NCI-H1436 (cell line): ENCODE data around the gene ASB16.
A peak's percentile ranks its signal among the peaks of the same experiment; 100 is the strongest.

ENCODE experiments used
- DNase-seq: peaks from one replicate; lab custom pipeline; 2025; lab: John Stamatoyannopoulos, UW

ASB16 gene

DNA sequence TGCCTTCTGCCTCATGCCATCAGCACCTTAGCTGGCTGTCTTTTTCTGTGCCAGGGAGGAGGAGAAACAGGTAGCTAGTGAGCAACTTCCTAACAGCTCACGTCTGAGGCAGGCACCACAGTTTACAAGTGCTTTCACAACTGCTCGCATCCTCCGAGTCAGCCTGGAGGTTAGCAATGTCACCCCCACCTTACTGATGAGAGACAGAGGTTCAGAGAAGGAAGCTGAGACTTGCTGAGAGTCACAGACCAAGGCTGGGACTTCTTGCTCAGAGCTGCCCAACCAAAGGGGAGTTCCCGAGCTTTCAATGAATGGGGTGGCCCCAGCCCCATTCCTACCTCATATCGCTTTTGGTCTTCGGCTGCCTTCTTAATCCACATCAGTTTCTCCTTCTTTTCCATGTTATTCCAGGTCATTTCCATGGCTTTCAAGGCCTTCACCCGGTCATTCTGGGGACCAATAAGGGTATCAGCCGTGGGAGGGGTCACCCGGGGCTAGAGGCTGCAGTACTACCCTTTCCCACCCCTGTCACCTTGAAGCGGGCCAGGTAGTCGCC is 39.4 kb downstream of the ASB16 start:
- no peak for DNase-seq

DNA sequence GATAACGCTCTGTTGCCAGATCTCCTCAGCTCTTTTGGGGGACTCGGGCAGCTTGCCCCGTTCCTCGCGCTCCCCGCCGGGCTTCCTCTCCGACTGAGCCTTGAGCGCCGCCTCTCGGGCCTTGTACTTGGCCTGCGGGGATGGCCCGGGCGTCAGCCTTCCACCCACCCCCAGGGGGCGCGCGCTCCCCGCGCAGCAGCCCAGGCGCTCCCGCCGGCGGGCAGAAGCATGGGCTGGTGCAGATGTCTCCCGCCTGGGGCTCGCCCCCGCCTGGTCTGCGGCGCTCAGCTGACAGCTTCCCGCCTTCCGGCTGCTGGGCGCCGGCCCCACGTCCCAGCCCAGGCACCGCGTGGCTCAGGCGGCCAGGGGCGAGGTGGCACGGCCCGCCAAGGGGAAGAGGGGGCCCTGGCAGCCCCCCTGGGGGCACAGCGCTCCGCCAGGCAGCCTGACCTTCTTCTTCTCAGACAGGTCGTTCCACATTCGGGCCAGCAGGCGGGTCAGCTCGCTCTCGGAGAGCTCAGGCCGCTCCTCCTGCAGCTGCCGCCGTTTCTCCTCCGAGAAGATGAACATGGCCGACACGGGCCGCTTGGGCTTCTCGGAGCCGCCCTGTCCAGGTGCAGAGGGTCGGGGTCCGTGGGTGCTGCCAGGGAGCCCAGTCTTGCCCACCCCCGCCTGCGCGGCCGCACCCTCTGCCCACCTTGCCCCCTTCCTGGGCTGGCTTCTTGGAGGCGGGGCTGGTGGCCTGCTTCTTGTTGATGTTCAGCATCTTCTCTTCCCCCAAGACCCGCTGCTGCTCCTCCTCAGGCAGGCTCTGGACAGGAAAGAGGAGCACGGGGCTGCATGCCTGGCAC is 40.1 kb downstream of the ASB16 start:
- DNase-seq, result peak; percentile 91

DNA sequence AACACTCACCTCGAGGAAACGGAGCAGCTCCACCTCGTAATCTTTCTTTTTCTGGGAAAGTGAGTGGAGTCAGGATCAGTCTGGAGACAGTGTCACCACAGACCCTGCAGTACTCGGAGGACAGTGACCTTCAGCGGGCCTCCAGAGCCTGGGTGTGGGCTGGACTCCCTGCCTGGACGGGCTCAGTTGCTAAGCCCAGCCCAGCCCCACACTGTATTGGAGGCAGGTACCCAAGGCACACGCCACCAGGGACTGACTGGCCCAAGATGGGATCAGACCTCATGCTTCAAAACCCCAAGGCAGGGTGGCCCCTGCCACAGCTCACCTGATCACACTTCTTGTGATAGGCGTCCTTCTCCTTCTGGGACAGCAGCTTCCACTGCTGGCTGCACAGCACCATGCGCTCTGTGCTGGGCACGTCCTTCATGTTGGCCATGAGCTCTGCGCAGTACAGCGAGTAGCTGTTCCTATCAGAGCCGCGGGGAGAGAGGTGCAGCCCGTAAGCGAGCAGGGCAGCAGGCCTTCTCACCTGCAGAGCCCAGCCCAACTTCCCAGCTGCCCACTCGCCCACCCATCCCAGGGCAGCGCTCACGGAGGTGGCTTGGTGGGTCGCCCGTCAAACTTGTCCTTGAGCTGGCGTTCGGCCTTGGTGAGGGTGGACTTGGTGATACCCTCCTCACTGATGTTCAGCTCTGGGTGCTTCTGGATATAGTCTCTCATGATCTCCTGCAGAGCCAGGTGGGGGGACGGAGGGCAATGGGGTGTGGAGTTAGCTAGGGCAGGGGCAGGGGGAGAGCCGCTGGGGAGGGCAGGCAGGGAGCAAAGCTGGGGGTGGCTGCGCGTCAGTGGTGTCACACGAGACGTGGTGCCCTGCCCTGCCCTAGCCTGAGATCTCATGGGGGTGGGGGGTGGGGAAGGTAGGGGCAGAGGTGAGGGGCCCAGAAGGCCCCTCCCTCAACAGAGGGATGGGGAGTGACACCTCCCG is 41.1 kb downstream of the ASB16 start:
- no peak for DNase-seq

DNA sequence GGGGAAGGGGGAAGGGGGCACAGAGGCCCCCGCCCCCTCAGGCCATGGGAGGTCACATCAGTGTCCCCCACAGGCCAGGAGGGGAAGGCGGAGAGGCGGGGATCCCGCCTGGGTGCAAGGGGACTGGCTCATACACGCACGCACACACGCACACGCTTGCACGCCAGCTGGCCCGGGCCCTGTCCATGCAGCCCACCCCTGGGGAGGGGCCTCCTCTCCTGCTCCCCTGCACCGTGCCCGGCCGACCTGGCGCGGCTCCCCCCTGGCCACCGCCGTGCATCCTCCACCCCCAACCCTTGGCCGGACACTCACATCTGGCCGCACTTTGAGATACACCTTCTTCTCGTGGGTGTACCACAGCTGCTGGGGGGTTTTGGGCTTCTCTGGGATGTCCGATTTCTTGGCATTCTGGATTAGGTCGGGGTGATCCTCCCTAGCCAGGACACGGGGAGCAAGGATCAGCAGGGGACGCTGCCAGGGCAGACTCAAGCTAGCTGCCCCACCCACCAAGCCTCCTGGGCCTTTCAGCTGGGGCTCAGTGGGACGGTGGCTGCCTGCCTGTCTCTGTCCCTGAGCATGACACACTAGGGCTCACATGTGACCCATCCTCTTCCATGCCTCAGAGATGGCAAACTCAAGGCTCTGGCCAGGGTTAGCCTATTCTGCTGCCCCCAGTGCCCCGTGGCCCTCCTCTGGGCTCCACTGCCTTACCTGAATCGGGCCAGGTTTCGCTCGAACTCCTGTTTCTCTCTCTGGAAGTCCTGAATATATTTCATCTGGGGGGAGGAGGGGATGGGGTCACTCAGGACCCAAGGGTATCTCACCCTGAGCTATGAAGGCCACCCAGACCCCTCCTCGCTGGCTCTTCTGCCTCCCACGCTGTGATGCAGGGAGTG is 42.3 kb downstream of the ASB16 start:
- no peak for DNase-seq

DNA sequence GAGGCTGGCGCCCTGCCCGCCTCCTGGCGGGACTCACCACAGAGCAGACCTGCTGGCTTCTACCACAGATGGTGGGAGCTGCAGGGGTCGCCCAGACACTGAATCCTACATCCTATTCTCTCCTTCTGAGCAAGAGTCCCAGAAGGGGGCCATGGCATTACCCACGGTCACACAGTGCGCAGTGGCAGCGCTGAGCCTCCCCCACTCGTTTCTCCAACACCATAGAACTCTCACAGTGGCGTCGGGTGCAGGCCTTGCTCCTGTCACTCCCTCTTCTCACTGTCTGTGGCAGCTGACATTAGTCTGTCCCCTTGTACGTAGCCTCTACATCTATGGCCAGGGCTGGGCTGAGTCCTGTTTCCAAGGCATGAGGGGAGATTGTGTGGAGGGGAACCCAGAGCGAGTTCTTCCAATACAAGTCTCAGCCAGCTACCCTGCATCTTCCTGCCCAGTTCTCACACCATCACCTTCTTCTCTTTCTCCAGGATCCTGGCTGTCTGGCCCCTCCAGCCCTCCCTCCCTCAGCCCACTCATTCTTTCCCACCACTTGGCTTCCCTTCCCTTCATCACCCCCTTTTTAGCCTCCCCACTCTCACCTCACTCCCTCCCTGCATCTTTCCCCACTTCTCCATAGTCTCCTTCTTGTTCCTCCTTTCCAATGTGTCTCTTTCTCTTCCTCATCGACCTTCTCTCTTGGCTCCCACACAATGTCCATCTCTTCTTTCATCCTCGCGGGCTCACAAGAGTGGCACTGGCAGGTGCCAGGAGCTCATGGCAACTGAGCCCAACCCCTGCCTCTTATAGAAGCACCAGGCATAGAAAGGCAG is 43.1 kb downstream of the ASB16 start:
- DNase-seq, result no peak

DNA sequence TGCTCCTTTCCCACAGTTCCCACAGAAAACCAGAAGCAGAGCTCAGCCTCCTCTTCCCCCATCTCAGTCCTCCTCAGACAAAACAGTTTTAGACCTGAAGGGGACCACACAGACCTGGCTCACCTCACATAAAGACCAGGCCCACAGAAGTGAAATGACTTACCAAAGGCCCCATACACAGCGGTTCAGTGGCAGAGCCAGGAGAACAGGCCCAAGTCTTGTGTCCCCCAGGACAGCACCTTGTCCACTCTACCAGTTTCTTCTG is 43.7 kb downstream of the ASB16 start:
- no peak for DNase-seq

DNA sequence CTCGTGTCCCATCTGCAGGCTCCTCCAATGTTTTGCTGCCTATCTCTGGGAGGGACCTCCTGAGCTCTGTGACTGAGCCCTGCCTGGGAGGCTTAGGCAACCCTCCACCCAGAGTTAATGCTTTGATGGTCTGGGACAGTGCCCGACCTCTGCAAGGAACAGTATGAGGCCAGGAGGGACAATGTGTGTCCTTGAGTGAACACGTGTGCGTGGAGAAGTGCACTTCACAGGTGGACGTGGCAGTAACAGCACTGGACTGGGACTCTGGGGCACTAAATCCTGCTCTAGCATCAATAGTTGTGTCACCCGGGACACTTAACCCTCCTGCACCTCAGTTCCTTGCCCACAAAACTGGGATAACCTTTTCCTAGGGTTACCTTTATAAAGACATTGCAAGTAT is 44.4 kb downstream of the ASB16 start:
- no peak for DNase-seq

DNA sequence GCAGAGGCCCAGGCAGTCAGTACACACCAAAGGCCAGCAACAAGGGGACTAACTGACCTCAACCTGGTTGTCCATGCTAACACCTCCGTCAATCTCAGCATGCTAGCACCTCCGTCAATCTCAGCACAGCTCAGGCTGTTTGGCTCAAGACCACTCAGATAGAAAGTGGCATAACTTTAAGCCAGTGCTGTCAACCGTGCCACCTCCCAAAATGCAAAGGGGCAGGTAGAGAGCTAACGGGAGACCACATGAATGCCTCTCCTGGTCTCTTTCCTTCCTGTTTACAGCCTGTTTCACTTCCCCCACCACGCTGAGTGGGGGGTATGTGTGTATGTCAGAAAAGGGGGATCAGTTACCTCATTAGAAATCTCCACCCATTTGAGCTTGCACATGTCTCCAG is 45.7 kb downstream of the ASB16 start:
- no peak for DNase-seq

DNA sequence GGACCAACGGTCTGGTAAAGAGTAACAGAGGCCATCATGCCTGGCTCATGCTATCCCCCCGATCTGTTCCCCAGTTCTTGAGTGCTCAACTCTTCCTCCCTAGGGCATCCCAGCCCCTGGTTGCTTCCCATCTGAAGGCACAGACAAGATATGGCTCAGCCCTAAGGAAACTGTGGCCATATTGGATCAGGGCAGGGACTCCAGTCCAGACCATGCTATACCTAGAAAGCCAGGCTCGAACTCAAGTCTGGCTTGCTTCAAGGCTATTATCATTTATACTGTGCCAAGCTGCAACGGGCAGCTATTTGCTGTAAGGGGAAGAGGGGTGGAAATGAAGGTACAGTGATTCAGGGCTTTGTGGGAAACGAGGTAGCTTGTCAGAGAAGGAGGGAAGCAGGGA is 46.2 kb downstream of the ASB16 start:
- DNase-seq, result no peak

DNA sequence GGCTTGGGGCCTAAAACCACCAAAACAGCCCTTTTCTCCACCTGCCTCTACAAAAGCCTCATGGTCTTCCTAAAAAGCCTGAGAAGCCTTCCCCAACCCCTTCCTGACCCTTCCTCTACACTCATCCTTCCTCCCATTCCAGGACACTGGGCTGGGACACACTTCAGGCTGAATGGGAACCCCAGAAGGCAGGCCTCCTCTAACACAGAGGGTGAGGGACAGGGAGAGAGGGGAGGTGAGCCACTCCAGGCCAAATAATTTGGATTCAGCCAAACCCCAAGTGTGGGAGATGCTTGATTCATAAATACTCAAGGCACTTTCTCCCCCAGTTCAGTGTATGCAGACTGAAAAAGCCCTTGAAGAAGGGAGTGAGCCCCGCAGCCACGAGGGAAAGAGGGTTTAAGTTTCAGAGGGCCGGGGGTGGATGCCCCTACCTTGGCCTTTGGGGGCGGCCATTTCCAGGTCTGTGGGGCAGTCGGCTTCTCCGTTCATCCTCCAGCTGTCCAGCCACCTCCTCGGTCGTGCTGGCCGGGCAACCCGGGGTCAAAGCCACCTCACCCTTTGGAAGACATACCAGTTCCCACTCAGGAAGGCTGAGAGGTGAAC is 47.3 kb downstream of the ASB16 start:
- DNase-seq, result no peak

DNA sequence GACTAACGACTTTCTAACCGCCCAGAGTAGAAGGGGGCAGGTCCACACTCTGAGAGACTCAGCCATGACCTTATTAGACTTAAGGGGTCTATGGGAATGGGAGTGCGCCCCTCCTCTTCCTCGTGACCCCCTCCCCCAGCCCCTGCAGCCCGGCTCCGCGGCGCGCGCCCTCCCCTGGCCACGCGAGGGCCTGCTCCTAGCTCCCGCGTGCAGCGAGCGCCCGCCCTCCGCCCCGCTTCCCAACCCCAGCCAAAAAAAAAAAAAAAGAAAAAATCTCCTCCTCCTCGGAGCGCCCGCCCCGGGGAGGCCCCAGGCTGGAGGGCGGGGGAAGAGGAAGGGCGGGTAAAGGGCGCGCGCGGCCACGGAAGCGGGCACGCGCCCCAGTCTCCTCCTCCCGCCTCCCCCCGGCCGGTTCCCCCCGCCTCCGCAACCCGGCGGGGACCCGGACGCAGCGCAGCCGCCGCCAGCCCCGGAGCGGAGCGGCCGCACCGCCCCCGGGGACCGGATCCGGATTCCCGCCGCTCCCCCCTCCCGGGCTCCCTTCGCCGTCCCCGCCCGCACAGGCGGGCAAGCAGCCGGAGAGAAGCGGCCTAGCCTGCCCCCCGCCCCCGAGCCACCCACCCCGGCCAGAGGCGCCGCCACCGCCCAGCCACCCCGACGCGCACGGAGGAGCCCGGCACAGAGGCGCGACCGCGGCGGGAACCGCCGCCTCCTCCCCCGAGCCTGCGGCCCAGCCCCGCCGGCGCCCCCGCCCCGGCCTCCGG is 48.0 kb downstream of the ASB16 start:
- peak; percentile 98 for DNase-seq

DNA sequence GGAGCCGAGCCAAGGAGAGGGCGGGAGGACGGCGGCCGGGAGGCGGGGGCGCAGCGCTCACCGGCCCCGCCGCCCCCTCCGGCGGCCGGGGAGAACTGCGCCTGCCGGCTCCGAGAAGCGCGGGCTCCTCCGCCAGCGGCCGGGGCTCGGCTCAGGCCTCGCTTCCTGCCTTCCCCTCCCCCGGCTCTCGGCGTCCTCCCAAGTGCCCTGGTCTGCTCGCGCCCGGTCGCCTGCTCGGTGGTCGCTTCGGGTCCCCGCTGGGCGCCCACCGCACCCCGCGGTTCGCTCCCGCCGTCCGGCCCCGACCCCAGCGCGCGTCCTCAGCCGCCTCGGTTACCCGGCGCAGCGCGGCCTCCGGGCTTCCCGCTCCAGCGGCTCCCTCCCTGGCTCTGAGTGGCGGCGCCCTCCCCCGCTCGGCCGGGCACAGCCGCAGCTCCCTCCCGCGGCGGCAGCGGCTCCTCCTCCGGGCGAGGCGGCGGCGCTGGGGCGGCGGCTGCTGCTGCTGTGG is 48.7 kb downstream of the ASB16 start:
- DNase-seq, result peak; percentile 73

DNA sequence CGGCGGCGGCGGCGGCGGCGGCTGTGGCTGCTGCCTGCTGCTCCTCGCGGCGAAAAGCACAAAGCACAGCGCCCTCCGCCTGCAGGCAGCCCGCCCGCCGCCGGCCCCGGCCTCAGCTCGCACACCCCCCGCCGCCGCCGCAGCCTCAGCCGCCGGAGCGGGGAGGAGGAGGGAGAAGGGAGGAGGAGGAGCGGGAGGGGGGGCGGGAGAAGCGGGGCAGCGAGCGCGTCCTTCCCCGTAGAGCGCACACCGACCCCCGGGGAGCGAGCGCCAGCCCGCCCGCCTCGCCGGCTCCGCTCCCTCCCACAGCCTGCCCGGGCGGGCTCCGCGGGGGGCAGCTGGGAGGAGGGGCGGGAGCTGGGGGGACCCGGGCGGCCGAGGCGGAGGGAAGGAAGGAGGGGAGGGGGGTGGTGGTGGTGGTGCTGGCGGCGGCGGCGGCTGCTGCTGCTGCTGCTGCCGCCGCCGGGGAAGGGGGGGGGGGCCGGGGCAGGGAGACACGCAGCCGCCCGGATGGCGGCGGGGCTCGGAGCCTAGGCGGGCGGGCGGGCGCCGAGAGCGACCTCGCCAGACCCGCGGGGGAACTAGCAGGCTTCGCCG is 49.2 kb downstream of the ASB16 start, which contains the start of gene UBTF:
Gene UBTF, minus strand, starts transcription at position 60 of the 597 bp plus-strand sequence. CDS start 1,446 bp downstream, outside the sequence.
- DNase-seq, result peak; percentile 74

DNA sequence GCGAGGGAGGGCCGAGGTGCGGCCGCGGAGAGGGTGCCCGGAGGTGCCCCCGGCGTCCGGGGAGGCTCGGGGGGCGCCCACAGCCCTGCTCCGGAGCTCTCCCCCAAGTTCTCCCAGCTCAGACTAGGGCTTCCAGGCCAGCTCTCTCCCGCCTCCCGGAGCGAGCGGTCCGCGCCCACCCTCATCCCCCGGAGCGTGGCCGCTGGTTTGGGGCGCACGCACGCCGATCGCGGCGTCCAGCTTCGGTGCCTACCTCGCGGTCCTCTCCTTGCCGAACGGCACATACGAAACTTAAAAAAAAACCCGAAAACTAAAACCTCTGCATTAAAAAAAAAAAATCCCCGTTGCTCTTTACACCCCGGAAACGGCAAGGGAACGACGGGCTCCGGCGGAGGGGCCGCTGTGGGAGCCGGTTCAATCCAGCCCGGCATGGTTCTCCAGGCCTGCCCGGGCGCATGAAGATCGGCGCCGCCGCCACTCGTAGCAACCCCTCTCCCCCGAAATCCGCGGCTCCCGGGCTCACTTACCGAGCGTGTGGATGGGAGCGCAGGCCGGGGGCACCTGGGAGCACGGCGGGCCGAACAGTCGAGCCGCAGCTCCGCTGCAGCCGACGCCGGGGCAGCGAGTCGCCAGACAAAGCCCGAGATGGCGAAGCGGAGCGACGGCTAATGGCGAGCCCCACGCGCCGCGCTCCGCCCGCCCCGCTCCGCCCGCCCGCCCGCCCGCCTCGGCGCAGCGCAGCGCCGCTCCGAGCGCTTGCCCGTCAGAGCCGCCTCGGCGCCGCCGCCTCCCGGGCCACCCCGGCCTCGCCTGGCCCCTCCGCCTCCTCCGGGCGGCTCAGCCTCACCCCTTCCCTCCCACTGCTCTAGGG is 49.9 kb downstream of the ASB16 start:
- DNase-seq, result no peak

DNA sequence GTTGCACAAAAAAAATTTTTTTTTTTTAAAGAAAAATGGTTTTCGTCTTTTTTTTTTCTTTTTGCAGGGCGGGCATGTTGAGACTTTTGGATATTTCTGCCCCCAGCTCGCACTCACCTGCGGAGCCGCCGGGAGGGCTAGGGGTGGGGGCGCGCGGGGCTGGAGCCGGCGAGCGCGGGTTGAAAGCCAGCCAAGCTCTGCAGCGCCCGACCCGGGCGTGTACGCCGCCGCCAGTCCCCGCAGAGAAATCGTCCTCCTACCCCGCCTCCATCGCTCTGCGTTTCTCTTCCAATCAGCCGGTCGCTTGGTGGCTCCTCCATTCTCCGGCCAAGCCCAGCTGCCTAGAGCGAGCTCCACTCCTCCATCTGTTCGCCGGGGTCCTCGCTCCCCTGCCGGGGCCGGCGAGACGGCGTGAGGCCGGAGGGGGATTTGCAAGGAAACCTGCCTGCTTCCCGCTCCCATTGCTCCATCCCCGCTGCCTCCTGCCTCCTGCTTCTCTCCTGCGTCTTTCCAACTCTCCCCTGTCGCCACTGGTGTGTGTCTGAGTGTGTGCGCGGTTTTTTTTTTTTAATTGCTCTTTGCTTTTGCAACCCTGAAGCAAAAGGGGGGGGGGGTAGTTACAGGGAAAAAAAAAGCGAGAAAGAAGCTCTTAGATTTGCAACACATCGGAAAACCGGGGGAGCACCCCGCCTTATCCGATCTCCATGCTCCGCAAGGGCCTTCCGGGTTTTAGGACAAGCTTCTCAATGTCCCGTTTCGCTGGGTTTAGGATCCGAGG is 50.8 kb downstream of the ASB16 start:
- peak; percentile 73 for DNase-seq

DNA sequence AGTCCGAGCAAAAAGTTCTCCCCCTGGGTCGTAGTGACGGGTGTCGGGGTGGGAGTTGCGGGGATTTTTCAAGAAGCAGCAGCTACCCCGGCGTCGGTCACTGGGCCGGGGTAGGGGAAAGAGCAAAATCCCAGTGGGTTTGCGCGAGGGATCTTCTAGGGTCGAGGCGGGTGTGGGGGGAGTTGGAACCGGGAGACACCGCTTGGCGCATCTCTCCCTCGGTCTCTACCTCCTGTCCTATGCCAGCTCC is 51.3 kb downstream of the ASB16 start:
- no peak for DNase-seq

DNA sequence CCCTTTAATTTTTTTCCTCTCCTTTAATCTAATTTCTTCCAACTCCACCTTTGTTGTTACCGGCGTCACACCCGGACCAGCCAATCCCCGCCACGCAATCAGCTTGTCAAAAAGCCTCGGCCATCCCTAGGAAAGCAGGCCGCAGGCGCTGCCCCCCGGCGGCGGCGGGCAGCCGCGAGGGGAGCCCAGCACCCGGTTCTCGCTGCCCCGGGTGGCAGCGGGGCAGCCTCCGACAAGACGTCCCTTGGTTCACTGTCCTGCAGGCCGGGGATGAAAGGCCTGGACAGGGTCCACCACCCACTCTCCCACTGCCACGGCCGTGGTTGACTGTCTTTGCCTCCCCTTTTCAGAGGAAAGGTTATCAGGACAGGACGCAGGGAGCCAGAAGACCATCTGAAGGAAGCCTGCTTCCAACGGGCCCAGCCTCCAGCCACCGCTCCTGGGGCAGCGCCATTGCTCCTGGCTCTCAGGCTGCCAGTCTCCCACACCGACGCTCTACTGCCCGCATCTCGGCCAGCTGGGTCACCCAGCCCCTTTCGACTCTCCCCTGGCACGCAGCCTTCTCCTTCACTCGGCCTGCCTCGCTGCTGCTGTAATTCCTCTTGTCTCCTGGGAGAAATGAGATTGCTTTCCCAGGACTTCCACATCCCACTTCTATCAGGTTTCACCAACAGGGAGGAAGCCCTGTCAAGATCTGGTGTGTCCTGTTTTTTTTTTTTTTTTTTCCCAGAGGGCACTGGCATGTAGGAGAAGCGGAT is 51.8 kb downstream of the ASB16 start:
- peak; percentile 75 for DNase-seq
